ENCODE measurements around the gene ABCG4. TPM values are rescaled to one million over a fixed set of nuclear protein-coding genes. Genes with fewer than 3 reads are reported as not detected.

Gene ABCG4
- 0.15 and 0.32 TPM in 2 replicates for total RNA-seq

DNA sequence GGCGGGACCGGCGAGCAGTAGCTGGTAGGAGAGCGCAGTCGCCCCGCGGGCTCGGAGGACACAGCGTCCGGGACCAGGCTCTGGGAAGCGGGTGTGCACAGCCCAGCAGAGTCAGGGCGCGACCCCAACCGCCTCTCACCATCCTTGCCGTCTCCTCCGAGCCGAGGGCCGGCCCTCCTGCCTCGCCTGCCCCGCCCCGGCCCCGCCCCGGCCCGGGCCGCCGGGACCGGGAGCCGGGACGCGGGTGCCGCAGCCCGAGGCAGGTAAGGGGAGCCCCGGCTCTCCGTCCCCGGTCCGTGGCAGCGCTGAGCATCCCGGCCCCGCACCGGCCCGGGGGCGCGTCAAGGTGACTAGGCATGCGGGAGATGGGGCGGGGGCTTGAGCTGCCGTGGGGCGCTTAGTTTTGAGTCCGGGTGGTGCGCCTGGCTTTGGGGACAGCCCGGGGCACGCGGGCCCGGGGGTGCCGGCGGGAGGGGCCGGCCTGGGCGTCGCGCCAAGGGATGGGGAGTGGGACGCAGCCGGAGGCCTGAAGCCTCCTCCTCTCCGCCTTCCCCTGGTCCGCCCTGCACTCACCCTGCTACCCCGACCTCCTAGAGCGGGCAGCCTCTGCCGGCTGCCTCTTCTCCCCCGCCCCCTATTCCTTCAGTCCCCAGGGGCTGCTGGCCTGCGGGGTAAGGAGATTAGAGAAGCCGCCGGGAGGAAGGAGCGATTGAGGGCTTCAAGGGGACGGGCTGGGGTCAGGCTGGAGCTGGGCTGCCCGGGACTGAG lies at the start of gene ABCG4:
TSS of gene ABCG4 (plus strand) at position 35 of the 768 bp plus-strand sequence. CDS start 914 bp downstream, outside the sequence.

DNA sequence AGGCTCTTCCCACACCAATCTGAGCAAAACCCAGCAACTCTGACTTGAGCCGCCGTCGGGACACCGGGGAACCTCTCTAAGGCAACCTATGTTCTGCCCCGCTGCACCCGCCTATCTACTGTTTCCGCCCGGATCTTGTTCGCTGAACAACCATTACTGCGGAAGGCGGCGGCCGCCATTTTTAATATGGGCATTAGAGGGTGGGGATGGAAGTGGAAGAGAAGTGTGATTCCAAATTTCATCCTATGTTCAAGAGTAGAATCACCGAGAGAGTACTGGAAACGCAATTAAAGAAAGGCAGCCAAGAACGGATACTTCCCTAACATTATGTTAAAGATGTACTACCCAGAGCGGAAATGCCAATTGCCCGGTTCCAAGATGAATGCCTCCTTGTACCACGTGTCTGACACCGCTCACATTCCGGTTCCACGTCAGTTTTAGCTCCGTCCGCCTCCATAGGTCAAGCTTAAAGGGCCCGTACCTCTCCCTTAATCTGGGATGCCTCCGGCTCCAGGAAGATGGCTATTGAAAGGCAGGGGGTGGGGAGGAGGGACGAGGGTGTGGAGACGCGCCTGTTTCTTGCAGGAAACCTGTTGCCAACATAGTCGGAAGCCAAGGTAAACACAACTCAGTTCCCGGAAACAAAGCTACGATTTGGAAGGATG lies 47.0 kb upstream of the ABCG4 start, which contains the start of gene DPAGT1:
TSS of gene DPAGT1 (minus strand) at position 95 of the 665 bp plus-strand sequence. CDS start 198 bp downstream, outside the sequence.

DNA sequence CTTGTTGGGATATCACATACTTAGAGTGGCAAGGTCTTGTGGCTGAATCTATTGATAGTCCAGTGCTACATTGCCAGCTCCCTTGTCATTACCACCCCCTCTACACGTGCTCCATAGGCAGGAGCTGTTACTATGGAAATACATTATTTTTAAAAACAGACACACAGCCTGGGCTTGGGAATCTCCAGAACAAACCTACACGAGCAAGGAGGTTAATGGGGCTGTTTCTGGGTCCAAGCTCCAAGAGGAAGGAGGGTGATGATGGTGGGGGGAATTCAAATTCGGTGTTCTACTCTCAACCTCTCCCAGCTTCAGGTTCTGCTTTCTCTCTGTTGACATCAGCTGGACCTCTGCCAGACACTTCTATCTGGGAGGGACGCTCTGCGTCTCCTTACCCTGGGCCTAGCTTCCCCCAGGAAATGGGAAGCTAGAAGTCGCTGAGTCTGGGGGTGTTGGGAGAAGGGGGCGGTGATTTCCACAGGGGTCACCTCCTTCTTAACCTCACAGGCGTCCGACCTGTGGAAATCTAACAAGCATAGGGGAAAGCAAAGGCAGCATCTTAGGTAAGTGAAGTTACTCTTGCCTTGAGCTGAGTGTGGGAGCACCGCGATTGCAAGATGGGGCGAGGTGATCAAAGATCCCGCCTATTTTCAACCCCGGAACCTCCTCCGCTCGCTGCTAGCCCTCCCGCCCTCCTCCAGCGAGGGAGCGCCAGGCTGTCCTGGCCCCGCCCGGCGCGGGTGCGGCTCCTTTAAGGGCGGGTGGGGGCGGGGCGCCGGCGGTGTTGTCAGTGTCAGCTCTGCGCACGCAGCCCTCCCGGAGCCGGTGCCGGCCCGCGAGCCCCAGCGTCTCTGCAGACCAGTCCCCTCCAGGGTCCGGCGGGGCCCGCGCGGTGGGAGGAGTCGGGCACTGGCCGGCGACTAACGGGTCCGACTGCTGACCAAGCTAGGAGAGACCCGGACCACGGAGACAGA lies 42.0 kb upstream of the ABCG4 start, which contains the start of gene C2CD2L:
TSS of gene C2CD2L (plus strand) at position 781 of the 974 bp plus-strand sequence. CDS start 398 bp downstream, outside the sequence.

DNA sequence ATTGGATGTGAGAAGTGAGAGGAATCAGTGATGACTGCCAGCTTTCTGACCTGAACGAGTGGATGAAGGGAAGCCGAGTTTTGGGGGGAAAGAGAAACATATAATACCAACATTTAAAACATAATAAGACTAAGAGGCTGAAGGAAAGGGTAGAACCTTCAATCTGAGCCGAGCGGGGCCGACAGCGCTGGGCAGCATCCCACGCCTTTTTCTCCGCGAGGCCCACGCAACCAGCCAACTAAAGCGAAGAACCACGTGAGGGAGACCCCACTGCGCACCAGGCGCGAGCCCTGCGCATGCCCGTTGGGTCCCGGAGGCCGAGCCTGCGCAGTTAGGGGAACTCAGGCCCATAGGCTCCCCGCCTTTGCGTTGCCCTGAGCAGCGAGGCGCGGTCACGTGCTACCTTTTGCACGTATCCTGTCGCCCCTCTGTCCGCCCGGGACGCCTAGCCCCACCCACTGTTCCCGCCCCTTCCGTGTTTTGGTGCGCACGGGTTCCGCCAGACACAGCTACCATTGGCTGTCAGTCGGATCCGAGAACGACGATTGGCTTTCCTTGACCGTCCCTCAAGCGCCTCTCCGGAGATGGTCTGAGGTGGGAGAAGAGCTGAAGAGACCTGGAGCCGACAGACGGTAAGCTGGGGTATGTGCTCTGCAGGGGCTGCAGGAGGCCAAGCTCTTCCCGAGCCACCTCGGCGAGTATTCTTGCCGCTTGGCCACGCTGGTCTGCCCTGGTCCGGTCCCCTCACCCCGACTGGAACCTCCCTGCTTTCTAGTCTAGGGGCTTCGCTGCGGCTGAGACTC lies 27.6 kb upstream of the ABCG4 start, which contains the start of gene HINFP:
TSS of gene HINFP (plus strand) at position 573 of the 803 bp plus-strand sequence. CDS start 5,365 bp downstream, outside the sequence.

DNA sequence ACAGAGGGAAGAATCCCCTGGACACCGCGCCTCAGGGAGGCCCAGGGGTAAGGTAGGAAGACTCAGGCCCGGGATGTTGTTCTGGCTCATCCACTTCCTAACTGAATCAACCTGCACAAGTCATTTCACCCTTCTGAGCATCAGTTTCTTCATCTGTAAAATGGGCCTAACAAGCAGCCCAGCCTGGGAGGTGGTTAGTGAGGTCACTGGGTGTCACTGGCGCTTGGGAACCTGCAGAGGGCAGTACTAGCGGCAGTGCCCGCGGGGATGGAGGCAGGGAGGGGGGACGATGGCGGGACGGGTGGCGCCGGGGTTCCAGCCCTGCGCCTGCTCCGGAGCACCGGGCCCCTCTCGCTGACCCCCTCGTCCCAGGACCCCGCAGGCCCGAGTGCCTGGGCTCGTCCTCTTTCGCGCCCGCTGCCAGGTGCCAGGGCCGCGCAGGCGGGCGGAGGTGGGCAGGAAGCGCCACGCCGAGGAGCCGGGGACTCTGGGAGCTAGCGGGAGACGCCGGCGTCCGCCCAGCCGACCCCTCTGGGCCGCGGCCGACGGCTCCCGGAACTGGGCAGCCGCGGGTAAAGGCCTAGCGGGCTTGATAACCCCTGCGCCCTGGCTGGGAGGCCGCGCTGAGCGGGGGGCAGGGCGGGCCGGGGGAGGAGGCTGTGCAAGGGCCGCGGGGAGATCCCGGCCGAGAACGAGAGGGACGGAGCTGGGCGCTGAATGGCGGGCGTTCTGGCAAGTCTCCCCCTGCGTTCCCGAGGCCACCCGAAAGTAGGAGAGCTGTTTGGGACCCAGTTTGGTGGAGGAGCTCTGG lies 19.8 kb downstream of the ABCG4 start, which contains the start of gene NLRX1:
TSS of gene NLRX1 (plus strand) at position 255 of the 811 bp plus-strand sequence. CDS start 2,679 bp downstream, outside the sequence.

DNA sequence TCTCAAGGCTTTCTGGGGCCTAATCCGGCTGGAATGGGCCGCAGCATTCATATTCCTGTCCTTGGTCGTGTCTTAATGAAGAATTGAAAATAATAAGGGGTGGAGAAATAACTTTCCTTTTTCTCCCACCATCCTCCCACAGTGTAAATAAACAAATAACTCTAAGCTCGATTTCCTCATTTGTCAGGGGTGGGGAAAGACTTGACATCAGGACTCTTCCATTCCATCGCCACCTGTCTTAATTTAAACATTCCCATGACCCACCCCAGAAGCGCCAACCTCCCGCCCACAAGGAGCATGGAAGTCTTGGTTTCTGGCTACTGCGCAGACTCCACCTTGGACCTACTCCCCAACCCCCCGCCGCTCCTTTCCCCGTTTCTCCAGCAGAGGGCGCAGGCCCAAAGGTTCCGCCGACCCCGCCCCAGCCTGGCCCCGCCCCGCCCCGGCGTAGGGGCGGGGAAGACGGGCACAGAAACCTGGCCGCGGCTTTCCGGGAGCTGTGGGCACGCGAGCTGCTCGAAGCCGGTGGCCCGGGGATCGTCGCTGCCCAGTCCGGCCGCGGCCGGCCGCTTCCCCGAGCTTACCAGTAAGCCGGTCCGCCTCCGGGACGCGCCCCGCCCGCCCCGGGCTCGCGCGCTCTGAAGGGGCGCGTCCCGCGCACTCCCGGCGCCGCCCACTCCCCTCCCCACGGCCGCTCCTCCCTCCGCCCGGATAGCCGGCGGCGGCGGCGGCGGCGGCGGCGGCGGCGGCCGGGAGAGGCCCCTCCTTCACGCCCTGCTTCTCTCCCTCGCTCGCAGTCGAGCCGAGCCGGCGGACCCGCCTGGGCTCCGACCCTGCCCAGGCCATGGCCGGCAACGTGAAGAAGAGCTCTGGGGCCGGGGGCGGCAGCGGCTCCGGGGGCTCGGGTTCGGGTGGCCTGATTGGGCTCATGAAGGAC lies 57.0 kb downstream of the ABCG4 start, which contains the start of gene CBL:
TSS of gene CBL (plus strand) at position 766 of the 937 bp plus-strand sequence. CDS start at position 845, 79 bp downstream.

Other genes with a start within 250 kb of the ABCG4 start
- gene BCL9L, start 223.1 kb upstream of the ABCG4 start, total RNA-seq = 5.0 and 10.7 TPM in 2 replicates
- not detected in 2 replicates for gene UPK2, start 192.8 kb upstream of the ABCG4 start, total RNA-seq
- not detected in 2 replicates for gene FOXR1, start 177.3 kb upstream of the ABCG4 start, total RNA-seq
- 8.8 and 20.8 TPM in 2 replicates for gene CENATAC, start 150.9 kb upstream of the ABCG4 start, total RNA-seq
- gene RPS25, start 130.7 kb upstream of the ABCG4 start, total RNA-seq = 761 and 2,413 TPM in 2 replicates
- 81.5 and 160 TPM in 2 replicates for gene TRAPPC4, start 130.3 kb upstream of the ABCG4 start, total RNA-seq
- gene SLC37A4, start 118.2 kb upstream of the ABCG4 start, total RNA-seq = 14.1 and 18.5 TPM in 2 replicates
- gene HYOU1, start 91.8 kb upstream of the ABCG4 start, total RNA-seq = 235 and 332 TPM in 2 replicates
- gene VPS11, start 81.2 kb upstream of the ABCG4 start, total RNA-seq = 18.5 and 20.2 TPM in 2 replicates
- 6.5 and 13.2 TPM in 2 replicates for gene HMBS, start 64.2 kb upstream of the ABCG4 start, total RNA-seq
- gene DPAGT1, start 47.2 kb upstream of the ABCG4 start, total RNA-seq = 16.9 and 30.7 TPM in 2 replicates
- gene C2CD2L, start 41.7 kb upstream of the ABCG4 start, total RNA-seq = 1.8 and 2.9 TPM in 2 replicates
- 11.7 and 17.3 TPM in 2 replicates for gene HINFP, start 27.5 kb upstream of the ABCG4 start, total RNA-seq
- gene NLRX1, start 19.7 kb downstream of the ABCG4 start, total RNA-seq = 10.5 and 14.6 TPM in 2 replicates
- gene NHERF4, start 36.4 kb downstream of the ABCG4 start, total RNA-seq = not detected in 2 replicates
- 10.4 and 11.9 TPM in 2 replicates for gene CBL, start 57.3 kb downstream of the ABCG4 start, total RNA-seq
- 2,717 and 5,496 TPM in 2 replicates for gene MCAM, start 168.1 kb downstream of the ABCG4 start, total RNA-seq
- gene RNF26, start 185.5 kb downstream of the ABCG4 start, total RNA-seq = 3.8 and 3.9 TPM in 2 replicates
- gene C1QTNF5, start 191.8 kb downstream of the ABCG4 start, total RNA-seq = 82.5 and 90.6 TPM in 2 replicates
- under 0.01 and 0.15 TPM in 2 replicates for gene MFRP, start 197.7 kb downstream of the ABCG4 start, total RNA-seq
- gene USP2, start 232.6 kb downstream of the ABCG4 start, total RNA-seq = 0.15 and 0.32 TPM in 2 replicates